Measurements from ENCODE around the gene CALB2. TPM values are rescaled to one million over a fixed set of nuclear protein-coding genes. Genes with fewer than 3 reads are reported as not detected.

Gene CALB2
- total RNA-seq, 3 donors from 2014 or later = 7.5 to 169 (median 22.2) TPM

DNA sequence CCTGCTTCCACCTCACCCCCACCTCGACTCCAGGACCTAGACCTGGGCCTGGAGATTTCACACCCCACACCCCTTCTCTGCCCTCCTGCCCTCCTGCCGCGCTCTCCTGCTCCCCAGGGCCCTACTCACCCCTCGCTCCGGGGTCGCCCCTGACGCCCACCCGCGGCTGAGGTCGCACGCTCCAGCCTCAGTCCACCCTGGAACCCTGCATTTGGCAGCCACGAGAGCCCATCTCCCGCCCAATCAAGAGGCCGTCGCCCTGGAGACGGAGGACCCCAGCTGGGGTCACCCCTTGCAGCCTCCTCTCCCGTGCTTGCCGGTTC is 67.2 kb downstream of the CALB2 start:
- Histone ChIP-seq H3K27ac (no peak overlapping the region), H3K27me3 (peaks cover 0 to 44% of the 10 kb centered on the region in 2 donors), H3K9me3 (peaks cover 0 to 8% of the 10 kb centered on the region in 2 donors), H3K4me1 (no peaks in the 10 kb centered on the region), H3K4me3 (peak overlapping the region in 2 of 3 donors; percentile 21 to 53), H3K36me3 (no peaks in the 10 kb centered on the region)
- DNase-seq (ENCODE audit: low spot score in 2 of 2) = no peak
- TF ChIP-seq POLR2AphosphoS5 (IDR thresholded peaks at IDR 0.05) (no peak), POLR2A (IDR thresholded peaks at IDR 0.05) (no peak)
- TF ChIP-seq, protein P1, sequence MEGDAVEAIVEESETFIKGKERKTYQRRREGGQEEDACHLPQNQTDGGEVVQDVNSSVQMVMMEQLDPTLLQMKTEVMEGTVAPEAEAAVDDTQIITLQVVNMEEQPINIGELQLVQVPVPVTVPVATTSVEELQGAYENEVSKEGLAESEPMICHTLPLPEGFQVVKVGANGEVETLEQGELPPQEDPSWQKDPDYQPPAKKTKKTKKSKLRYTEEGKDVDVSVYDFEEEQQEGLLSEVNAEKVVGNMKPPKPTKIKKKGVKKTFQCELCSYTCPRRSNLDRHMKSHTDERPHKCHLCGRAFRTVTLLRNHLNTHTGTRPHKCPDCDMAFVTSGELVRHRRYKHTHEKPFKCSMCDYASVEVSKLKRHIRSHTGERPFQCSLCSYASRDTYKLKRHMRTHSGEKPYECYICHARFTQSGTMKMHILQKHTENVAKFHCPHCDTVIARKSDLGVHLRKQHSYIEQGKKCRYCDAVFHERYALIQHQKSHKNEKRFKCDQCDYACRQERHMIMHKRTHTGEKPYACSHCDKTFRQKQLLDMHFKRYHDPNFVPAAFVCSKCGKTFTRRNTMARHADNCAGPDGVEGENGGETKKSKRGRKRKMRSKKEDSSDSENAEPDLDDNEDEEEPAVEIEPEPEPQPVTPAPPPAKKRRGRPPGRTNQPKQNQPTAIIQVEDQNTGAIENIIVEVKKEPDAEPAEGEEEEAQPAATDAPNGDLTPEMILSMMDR (IDR thresholded peaks at IDR 0.05) = no peak
- intact Hi-C loops (cut with DNase I; ENCODE audit: low total_unique reads) = no loop called here

DNA sequence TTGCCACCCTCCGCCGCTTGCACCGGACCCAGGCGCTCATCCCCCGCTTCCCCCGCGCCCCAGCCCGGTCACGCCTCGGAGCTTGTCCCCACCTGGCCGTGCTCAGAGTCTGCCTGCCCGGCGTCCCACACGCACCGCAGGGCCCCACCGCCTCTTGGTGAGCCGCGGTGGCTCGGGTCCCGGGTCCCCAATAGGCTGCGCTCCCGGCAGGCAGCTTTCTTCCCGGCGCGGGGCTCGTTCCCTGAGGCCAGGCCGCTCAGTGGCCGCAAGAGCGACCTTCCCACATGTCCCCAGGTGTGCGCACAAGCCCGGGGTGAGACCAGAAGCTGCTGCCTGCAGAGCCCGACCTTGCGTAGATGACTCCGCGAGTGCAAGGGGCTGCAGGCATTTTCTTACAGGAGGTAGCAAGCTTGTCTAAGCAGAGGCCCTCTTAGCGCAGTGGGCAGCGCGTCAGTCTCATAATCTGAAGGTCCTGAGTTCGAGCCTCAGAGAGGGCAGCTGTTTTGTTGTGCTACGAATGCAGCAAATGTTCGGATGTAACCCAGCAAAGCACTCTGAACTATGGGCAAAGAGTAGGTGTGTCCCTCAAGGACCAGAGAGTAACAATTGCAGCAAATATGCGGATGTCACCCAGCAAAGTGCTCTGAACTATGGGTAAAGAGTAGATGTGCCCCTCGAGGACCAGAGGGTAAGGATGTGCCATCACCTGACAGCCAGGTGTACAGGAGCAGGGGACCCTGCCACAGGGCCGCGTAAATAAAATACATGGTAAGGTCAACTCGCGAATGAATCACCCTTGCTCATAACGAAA is 67.8 kb downstream of the CALB2 start:
- Histone ChIP-seq H3K4me1 (no peaks in the 10 kb centered on the region), H3K27me3 (peaks cover 0 to 44% of the 10 kb centered on the region in 2 donors), H3K4me3 (peak overlapping the region in 2 of 3 donors; percentile 21 to 53), H3K36me3 (no peaks in the 10 kb centered on the region), H3K9me3 (peaks cover 0 to 8% of the 10 kb centered on the region in 2 donors), H3K27ac (no peak overlapping the region)
- DNase-seq (ENCODE audit: low spot score in 2 of 2) = no peak
- TF ChIP-seq POLR2A (IDR thresholded peaks at IDR 0.05) = no peak
- intact Hi-C loops (cut with DNase I; ENCODE audit: low total_unique reads) = no loop called here

DNA sequence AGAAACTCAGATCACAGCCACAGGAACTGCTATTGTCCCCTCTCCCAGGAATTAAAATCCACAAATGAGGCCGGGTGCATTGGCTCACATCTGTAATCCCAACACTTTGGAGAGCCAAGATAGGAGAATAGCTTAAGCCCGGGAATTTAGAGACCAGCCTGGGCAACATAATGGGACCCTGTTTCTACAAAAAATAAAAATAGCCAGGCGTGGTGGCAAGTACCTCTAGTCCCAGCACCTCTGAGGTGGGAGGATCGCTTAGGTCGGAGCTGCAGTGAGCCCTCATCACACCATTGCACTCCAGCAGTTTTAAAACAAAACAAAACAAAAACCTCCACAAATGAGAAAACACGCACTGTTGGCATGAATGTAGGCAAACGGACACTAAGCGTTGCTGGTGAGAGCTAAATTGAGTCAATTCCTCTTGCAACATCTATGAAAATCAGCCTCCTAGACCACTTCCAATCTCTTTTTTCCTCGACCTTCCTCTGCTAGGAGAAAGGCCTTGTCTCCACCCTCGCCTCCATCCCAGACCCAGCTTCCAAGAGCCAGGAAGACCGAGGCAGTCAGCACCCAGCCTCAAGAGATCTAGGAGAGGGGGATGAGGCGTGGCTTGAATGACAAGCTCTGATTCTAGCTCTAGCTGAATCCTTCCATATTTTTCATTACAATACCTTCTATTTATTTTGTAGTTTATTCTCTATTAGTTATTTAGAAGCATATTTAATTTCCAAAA is 68.5 kb downstream of the CALB2 start:
- TF ChIP-seq POLR2A (IDR thresholded peaks at IDR 0.05) = no peak
- no peak for TF ChIP-seq POLR2AphosphoS5 (IDR thresholded peaks at IDR 0.05)
- TF ChIP-seq, protein P1 (IDR thresholded peaks at IDR 0.05) = no peak
- no peak overlapping the region for H3K4me3 ChIP-seq

DNA sequence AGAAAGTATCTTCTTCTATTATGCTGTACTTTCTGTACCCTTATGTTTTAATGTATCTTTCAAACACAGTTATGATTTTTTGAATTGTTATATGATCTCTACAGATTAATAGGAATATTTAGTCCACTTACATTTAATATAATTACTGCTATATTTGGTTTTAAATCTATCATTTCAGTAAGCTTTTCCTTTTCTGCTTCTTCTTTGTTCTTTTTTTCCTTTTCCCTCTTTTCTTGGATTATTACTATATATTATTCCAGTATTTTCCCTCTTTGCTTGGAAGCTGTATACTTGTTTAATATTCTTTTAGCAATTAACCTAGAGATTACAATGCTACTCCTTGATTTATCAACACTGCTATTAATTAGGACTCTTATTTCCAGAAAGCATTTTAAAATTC is 69.9 kb downstream of the CALB2 start:
- no peaks in the 10 kb centered on the region for H3K36me3 ChIP-seq
- DNase-seq (ENCODE audit: low spot score in 2 of 2) = no peak
- no peak for TF ChIP-seq POLR2A (IDR thresholded peaks at IDR 0.05)
- no peak for TF ChIP-seq POLR2AphosphoS5 (IDR thresholded peaks at IDR 0.05)
- TF ChIP-seq, protein P1 (IDR thresholded peaks at IDR 0.05) = no peak
- intact Hi-C loops (cut with DNase I; ENCODE audit: low total_unique reads) = no loop called here
- no peaks in the 10 kb centered on the region for H3K4me1 ChIP-seq
- no peak overlapping the region for H3K4me3 ChIP-seq
- peaks cover 0 to 43% of the 10 kb centered on the region in 2 donors for H3K27me3 ChIP-seq
- peaks cover 0 to 8% of the 10 kb centered on the region in 2 donors for H3K9me3 ChIP-seq
- H3K27ac ChIP-seq = no peak overlapping the region

More for the DNA sequence above, 68.5 kb downstream of the CALB2 start:
- Histone ChIP-seq H3K27ac (no peak overlapping the region), H3K9me3 (peaks cover 0 to 8% of the 10 kb centered on the region in 2 donors), H3K4me1 (no peaks in the 10 kb centered on the region), H3K36me3 (no peaks in the 10 kb centered on the region), H3K27me3 (peaks cover 0 to 46% of the 10 kb centered on the region in 2 donors)
- DNase-seq (ENCODE audit: low spot score in 2 of 2) = no peak
- intact Hi-C loops (cut with DNase I; ENCODE audit: low total_unique reads) = no loop called here

DNA sequence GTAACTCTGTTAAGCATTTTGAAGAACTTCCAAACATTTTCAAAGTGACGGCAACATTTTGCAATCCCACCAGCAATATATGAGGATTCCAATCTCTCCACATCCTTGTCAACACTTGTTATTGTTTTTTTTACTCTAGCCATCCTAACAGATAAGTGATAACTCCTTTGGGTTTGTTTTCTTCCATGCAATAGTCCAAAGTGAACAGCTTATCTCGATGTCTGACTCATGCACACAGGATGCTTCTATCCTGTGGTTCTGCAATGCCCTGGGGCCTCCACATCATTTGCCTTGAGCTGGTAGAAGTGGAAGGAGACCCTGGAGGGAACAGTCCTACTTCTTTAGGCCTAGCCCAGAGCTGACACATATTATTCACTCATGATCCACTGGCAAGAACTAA is 70.4 kb downstream of the CALB2 start:
- DNase-seq (ENCODE audit: low spot score in 2 of 2) = no peak
- H3K4me3 ChIP-seq = no peak overlapping the region
- TF ChIP-seq, protein P1 (IDR thresholded peaks at IDR 0.05) = no peak
- no peak for TF ChIP-seq POLR2A (IDR thresholded peaks at IDR 0.05)
- TF ChIP-seq POLR2AphosphoS5 (IDR thresholded peaks at IDR 0.05) = no peak

More for the DNA sequence above, 70.4 kb downstream of the CALB2 start:
- Histone ChIP-seq H3K27me3 (peaks cover 0 to 39% of the 10 kb centered on the region in 2 donors), H3K36me3 (no peaks in the 10 kb centered on the region), H3K9me3 (peaks cover 0 to 8% of the 10 kb centered on the region in 2 donors), H3K27ac (no peak overlapping the region), H3K4me1 (no peaks in the 10 kb centered on the region)
- intact Hi-C loops (cut with DNase I; ENCODE audit: low total_unique reads) = no loop called here
